ENCODE results near the gene STK10. TPM values are rescaled to one million over a fixed set of nuclear protein-coding genes. Genes with fewer than 3 reads are reported as not detected.

Gene STK10
- total and polyA plus RNA-seq, 2 experiments from 2014 or later, result 7.5 to 17.8 TPM

- no peak for DNase-seq (ENCODE audit: low spot score)
- H3K36me3 Mint-ChIP-seq (ENCODE audit: low read depth), result no peaks in the 10 kb centered on the region
- no peak overlapping the region for H3K4me3 Mint-ChIP-seq
- Histone ChIP-seq H3K27me3 (ENCODE audit: insufficient read depth) (no peaks in the 10 kb centered on the region), H3F3A (replicated peaks; ENCODE audit: low read depth) (0 out of 2 replicates have a peak, but pooled peaks cover 3% of the 10 kb centered on the region), H3K4me2 (no peak overlapping the region), H3K36me3 (ENCODE audit: insufficient read depth) (no peaks in the 10 kb centered on the region), H3K9me2 (ENCODE audit: insufficient read depth) (no peaks in the 10 kb centered on the region), H3K4me1 (ENCODE audit: insufficient read depth) (peaks cover 4% of the 10 kb centered on the region; the same call in 1 of the 2 replicates), H3K79me2 (replicated peaks; ENCODE audit: insufficient read depth) (peaks cover 7% of the 10 kb centered on the region; the same call in 1 of the 2 replicates), H3K27ac (ENCODE audit: low read depth) (no peak overlapping the region), H4K20me1 (replicated peaks; ENCODE audit: insufficient read depth) (no peaks in the 10 kb centered on the region; the same call in 1 of the 2 replicates), H2AFZ (no peak overlapping the region), H3K4me3 (no peak overlapping the region)
- TF ChIP-seq STAT1 (IDR thresholded peaks at IDR 0.05; ENCODE audit: unreplicated experiment), result no peak
- TF ChIP-seq ZNF462 (CRISPR knock-in tag; IDR thresholded peaks at IDR 0.05), result no peak
- no peak for TF ChIP-seq CREB1 (CRISPR knock-in tag; IDR thresholded peaks at IDR 0.05; ENCODE audit: low read depth)
- TF ChIP-seq JUNB (IDR thresholded peaks at IDR 0.05; ENCODE audit: unreplicated experiment), result no peak
- no peak for TF ChIP-seq REST (IDR thresholded peaks at IDR 0.05; ENCODE audit: unreplicated experiment)
- TF ChIP-seq ETS1 (IDR thresholded peaks at IDR 0.05), result no peak
- TF ChIP-seq EZH2 (IDR thresholded peaks at IDR 0.05; ENCODE audit: low read depth, unreplicated experiment), result no peak
- no peak for TF ChIP-seq ZNF331 (CRISPR knock-in tag; IDR thresholded peaks at IDR 0.05; ENCODE audit: low read depth)
- no peak for TF ChIP-seq CTCF (conservative IDR thresholded peaks at IDR 0.05; ENCODE audit: low read depth in 2 of 2)
- TF ChIP-seq POLR2AphosphoS5 (IDR thresholded peaks at IDR 0.05; ENCODE audit: low read depth), result no peak
- TF ChIP-seq NANOG (IDR thresholded peaks at IDR 0.05; ENCODE audit: borderline replicate concordance), result no peak
- TF ChIP-seq EZH2phosphoT487 (IDR thresholded peaks at IDR 0.05; ENCODE audit: unreplicated experiment), result no peak
- peaks cover 10% of the 10 kb centered on the region for H3K4me1 Mint-ChIP-seq
- no peaks in the 10 kb centered on the region for H3K9me3 Mint-ChIP-seq
- no peak overlapping the region for H3K27ac Mint-ChIP-seq
- no peak for ATAC-seq
- peaks cover 7% of the 10 kb centered on the region for H3K27me3 Mint-ChIP-seq (ENCODE audit: insufficient read depth, low read depth, poor library complexity)
Observed at GRCh38 chr5:172147857-172148256, 40.2 kb downstream of the STK10 start.
